Measurements from ENCODE around the gene RELB. TPM values are rescaled to one million over a fixed set of nuclear protein-coding genes. Genes with fewer than 3 reads are reported as not detected.

RELB gene
- total RNA-seq, 2 experiments from 2014 or later: 91.6 to 92.5 TPM

DNA sequence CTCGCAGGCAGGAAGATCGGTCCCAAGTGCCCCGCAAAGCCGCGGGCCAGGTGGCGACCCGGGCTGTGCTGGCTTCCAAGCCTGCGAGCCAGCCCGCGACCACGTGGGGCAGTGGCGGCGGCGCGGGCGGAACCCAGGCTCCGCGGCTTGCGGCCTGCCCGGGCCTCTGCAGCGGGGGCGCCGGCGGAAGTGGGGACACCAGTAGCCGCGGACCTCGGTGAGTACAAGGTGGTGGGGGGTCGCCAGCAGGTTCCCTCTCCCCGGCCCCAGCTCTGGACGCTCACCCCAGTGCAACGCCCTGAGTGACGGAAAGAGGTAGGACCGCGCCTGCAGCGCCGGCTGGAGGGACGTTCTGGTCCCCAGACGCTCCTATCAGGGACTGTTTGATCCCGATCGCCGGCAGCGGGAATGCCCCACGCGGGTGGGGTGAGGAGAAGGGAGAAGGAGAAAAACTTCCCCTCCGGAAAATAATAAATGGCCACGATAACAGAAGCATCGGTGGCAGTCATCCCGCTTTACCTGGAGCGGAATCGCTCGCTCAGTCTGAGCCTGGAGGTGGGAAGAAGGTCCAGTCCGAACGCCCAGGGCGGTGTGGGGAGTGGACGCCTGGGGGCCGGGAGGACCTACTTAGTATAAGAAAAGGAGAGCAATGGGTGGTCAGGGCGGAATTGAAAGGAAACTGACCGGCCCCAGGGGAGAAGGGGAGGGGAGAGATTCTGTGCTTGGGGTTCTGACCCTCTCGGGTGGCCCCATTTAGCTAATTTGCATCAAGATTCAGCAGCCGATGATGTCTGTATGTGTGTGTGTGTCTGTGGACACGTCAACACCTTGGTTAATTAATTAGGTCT lies 78.0 kb downstream of the RELB start, which contains the start of gene GEMIN7:
TSS of gene GEMIN7 (plus strand) at position 198 of the 848 bp plus-strand sequence. CDS start 10,855 bp downstream, outside the sequence.
- Mint-ChIP-seq H3K36me3 (ENCODE audit: low read depth) (peaks cover 17% of the 10 kb centered on the region), H3K9me3 (no peaks in the 10 kb centered on the region), H3K4me3 (peak within 1 kb of the TSS; percentile 93), H3K4me1 (ENCODE audit: low read depth) (peaks cover 45% of the 10 kb centered on the region), H3K27me3 (no peaks in the 10 kb centered on the region), H3K27ac (peak within 1 kb of the TSS; percentile 79)
- H3K4me1 ChIP-seq (ENCODE audit: insufficient read depth, low read length): peaks cover 62% of the 10 kb centered on the region
- H3K4me3 ChIP-seq (ENCODE audit: low read length): peak within 1 kb of the TSS; percentile 93
- peaks cover 9% of the 10 kb centered on the region for H3K36me3 ChIP-seq (ENCODE audit: insufficient read depth, low read length)
- no peak for TF ChIP-seq CTCF (IDR thresholded peaks at IDR 0.05)
- H3K27ac ChIP-seq (ENCODE audit: low read depth in 1 of 2, low read length in 2 of 2): peak within 1 kb of the TSS; percentile 41 to 75
- ATAC-seq (ENCODE audit: poor library complexity) (peak; percentile 72), DNase-seq (peak; percentile 61 to 89 (median 73))
- POLR2A ChIA-PET: interaction anchor here (0.7 to 4.0 kb wide), 5 partner anchors 13 to 180 kb away, joined by 3 to 49 read pairs (median 3); partner anchors contain the start of genes BLOC1S3, CLASRP, PPP1R37 and TRAPPC6A
- CTCF ChIA-PET: interaction anchor here (1.0 to 2.4 kb wide), 3 partner anchors 13 to 46 kb away, joined by 3 to 15 read pairs (median 5); partner anchors contain the start of gene PPP1R37
- H3K27me3 ChIP-seq (ENCODE audit: control insufficient read depth in 1 of 2, insufficient read depth in 2 of 2, low read length in 2 of 2): no peaks in the 10 kb centered on the region
- intact Hi-C loops (cut with DNase I, micrococcal nuclease): loop anchor here (1.0 to 2.0 kb wide), 3 partner anchors 14 to 100 kb away; partner anchors contain the start of genes CLASRP (in 1 of the 2) and PPP1R37 (in 1 of the 2)
- no peaks in the 10 kb centered on the region for H3K9me3 ChIP-seq (ENCODE audit: control insufficient read depth in 1 of 2, insufficient read depth in 1 of 2, low read length in 2 of 2)

- CTCF ChIA-PET: interaction anchor here (1.0 to 2.4 kb wide), 3 partner anchors 12 to 45 kb away, joined by 3 to 15 read pairs (median 5); partner anchors contain the start of gene PPP1R37
- peak overlapping the region; percentile 93 for H3K4me3 Mint-ChIP-seq
- Histone ChIP-seq H3K36me3 (ENCODE audit: insufficient read depth, low read length) (peaks cover 9% of the 10 kb centered on the region), H3K4me3 (ENCODE audit: low read length) (peak overlapping the region; percentile 93), H3K27ac (ENCODE audit: low read depth in 1 of 2, low read length in 2 of 2) (peak overlapping the region in 1 of 2 donors; percentile 41), H3K27me3 (ENCODE audit: control insufficient read depth in 1 of 2, insufficient read depth in 2 of 2, low read length in 2 of 2) (no peaks in the 10 kb centered on the region), H3K4me1 (ENCODE audit: insufficient read depth, low read length) (peaks cover 60% of the 10 kb centered on the region), H3K9me3 (ENCODE audit: control insufficient read depth in 1 of 2, insufficient read depth in 1 of 2, low read length in 2 of 2) (no peaks in the 10 kb centered on the region)
- intact Hi-C loops (cut with DNase I, micrococcal nuclease): loop anchor here (1.0 to 10.0 kb wide), 4 partner anchors 13 to 915 kb away; partner anchors contain the start of genes CCDC61 (in 1 of the 2), CLASRP (in 1 of the 2) and PPP1R37 (in 1 of the 2)
- no peaks in the 10 kb centered on the region for H3K9me3 Mint-ChIP-seq
- DNase-seq (peak in 1 of 14 experiments; percentile 24), ATAC-seq (ENCODE audit: poor library complexity) (no peak)
- POLR2A ChIA-PET: interaction anchor here (0.7 to 4.0 kb wide), 4 partner anchors 12 to 180 kb away, joined by 3 to 49 read pairs (median 4); partner anchors contain the start of genes BLOC1S3, PPP1R37 and TRAPPC6A
- H3K27me3 Mint-ChIP-seq: no peaks in the 10 kb centered on the region
- peak overlapping the region; percentile 79 for H3K27ac Mint-ChIP-seq
- TF ChIP-seq CTCF (IDR thresholded peaks at IDR 0.05): no peak
- H3K4me1 Mint-ChIP-seq (ENCODE audit: low read depth): peaks cover 45% of the 10 kb centered on the region
- H3K36me3 Mint-ChIP-seq (ENCODE audit: low read depth): peaks cover 18% of the 10 kb centered on the region
These were observed 78.7 kb downstream of the RELB start for GRCh38 chr19:45079911-45080370.

- Mint-ChIP-seq H3K36me3 (ENCODE audit: low read depth) (peaks cover 29% of the 10 kb centered on the region), H3K9me3 (no peaks in the 10 kb centered on the region), H3K4me3 (peak overlapping the region; percentile 68), H3K27me3 (no peaks in the 10 kb centered on the region), H3K27ac (peak overlapping the region; percentile 31), H3K4me1 (ENCODE audit: low read depth) (peaks cover 37% of the 10 kb centered on the region)
- no peaks in the 10 kb centered on the region for H3K27me3 ChIP-seq (ENCODE audit: control insufficient read depth in 1 of 2, insufficient read depth in 2 of 2, low read length in 2 of 2)
- H3K27ac ChIP-seq (ENCODE audit: low read depth in 1 of 2, low read length in 2 of 2): no peak overlapping the region
- no peak for DNase-seq
- CTCF ChIA-PET: no interaction called here
- POLR2A ChIA-PET: no interaction called here
- no peaks in the 10 kb centered on the region for H3K9me3 ChIP-seq (ENCODE audit: control insufficient read depth in 1 of 2, insufficient read depth in 1 of 2, low read length in 2 of 2)
- no peak overlapping the region for H3K4me3 ChIP-seq (ENCODE audit: low read length)
- peaks cover 9% of the 10 kb centered on the region for H3K36me3 ChIP-seq (ENCODE audit: insufficient read depth, low read length)
- peaks cover 40% of the 10 kb centered on the region for H3K4me1 ChIP-seq (ENCODE audit: insufficient read depth, low read length)
- intact Hi-C loops (cut with DNase I, micrococcal nuclease): loop anchor here in 1 of 2 experiments (10.0 kb wide), 1 partner anchor 913 kb away; the partner anchor contains the start of gene CCDC61
- TF ChIP-seq CTCF (IDR thresholded peaks at IDR 0.05): no peak
- no peak for ATAC-seq (ENCODE audit: poor library complexity)
These were observed 80.9 kb downstream of the RELB start for GRCh38 chr19:45082170-45082569.
